IMR-90 (cell line): ENCODE measurements around the gene MTIF2. TPM values are rescaled to one million over a fixed set of nuclear protein-coding genes. Genes with fewer than 3 reads are reported as not detected.
"Not testable (repeated sequence)": the region's sequence is repeated elsewhere in the genome, so short reads cannot be mapped to it uniquely, and the experiment has no call there.

Experiments used
- ATAC-seq: fragments of 200-7000 bp; cut with Tn5 transposase; 2 replicates; pipeline ENCODE4 v1.9.1; 2020; ENCODE audit warnings: low read depth, mild to moderate bottlenecking, moderate library complexity
- BruUV-seq: library from RNA; stranded (reverse); fragments of 400-500 nt; replicated peaks from 2 replicates; lab custom pipeline; 2021; lab: Mats Ljungman, UMichigan
- CTCF ChIA-PET: fragments of 300-600 bp; formaldehyde crosslinking; extraction: SDS; loops from one replicate; lab custom pipeline; 2021; ENCODE audit warnings: antibody characterized with exemption; lab: Yijun Ruan, JAX
- POLR2A ChIA-PET: fragments of 300-600 bp; sonication (Branson Sonifier 250); formaldehyde crosslinking; loops from one replicate; lab custom pipeline; 2022; ENCODE audit warnings: antibody characterized with exemption; ENCODE audit not compliant: unreplicated experiment; lab: Charles Lee
- DNase-seq: peaks from one replicate; pipeline ENCODE4 v3.0.0; 2013
- H2AFZ ChIP-seq: replicated peaks from 2 replicates; pipeline ENCODE3; 2013; ENCODE audit warnings: low read length, mild to moderate bottlenecking; ENCODE audit not compliant: poor library complexity
- H2AK5ac ChIP-seq: 2 replicates; pipeline ENCODE4 v1.6.1; 2013; ENCODE audit warnings: low read depth, low read length, inconsistent platforms
- H2AK9ac ChIP-seq: replicated peaks from 2 replicates; pipeline ENCODE3; 2013; ENCODE audit warnings: mild to moderate bottlenecking, low read depth, low read length, moderate library complexity; ENCODE audit not compliant: poor library complexity
- H2BK120ac ChIP-seq: 2 replicates; pipeline ENCODE4 v1.6.1; 2013; ENCODE audit warnings: low read depth, low read length, inconsistent platforms
- H2BK15ac ChIP-seq: 3 replicates; pipeline ENCODE4 v1.6.1; 2013; ENCODE audit warnings: low read depth, low read length, inconsistent platforms
- H2BK20ac ChIP-seq: 2 replicates; pipeline ENCODE4 v1.6.1; 2013; ENCODE audit warnings: low read depth, mild to moderate bottlenecking, inconsistent platforms, low read length, moderate library complexity
- H2BK5ac ChIP-seq: 2 replicates; pipeline ENCODE4 v1.6.1; 2013; ENCODE audit warnings: mild to moderate bottlenecking, low read depth, low read length, inconsistent platforms; ENCODE audit not compliant: poor library complexity, severe bottlenecking
- H3K14ac ChIP-seq: replicated peaks from 2 replicates; pipeline ENCODE4 v1.6.1; 2013; ENCODE audit warnings: low read depth, low read length, inconsistent platforms
- H3K18ac ChIP-seq: 2 replicates; pipeline ENCODE4 v1.6.1; 2013; ENCODE audit warnings: low read depth, low read length, control low read depth
- H3K23ac ChIP-seq: 2 replicates; pipeline ENCODE4 v1.6.1; 2013; ENCODE audit warnings: low read depth, low read length, inconsistent platforms
- H3K27ac ChIP-seq: 2 replicates; pipeline ENCODE4 v1.5.1; 2013; ENCODE audit warnings: mild to moderate bottlenecking, control low read depth, low read length; ENCODE audit not compliant: insufficient read depth
- H3K27me3 ChIP-seq: 2 replicates; pipeline ENCODE4 v1.6.1; 2013; ENCODE audit warnings: low read length; ENCODE audit not compliant: control insufficient read depth, insufficient read depth
- H3K36me3 ChIP-seq: 2 replicates; pipeline ENCODE4 v1.6.1; 2013; ENCODE audit warnings: low read length, mixed read lengths; ENCODE audit not compliant: control insufficient read depth, insufficient read depth
- H3K4ac ChIP-seq: 2 replicates; pipeline ENCODE4 v1.6.1; 2013; ENCODE audit warnings: low read depth, low read length, inconsistent platforms
- H3K4me1 ChIP-seq: 2 replicates; pipeline ENCODE4 v1.6.1; 2013; ENCODE audit warnings: low read length, mixed read lengths; ENCODE audit not compliant: control insufficient read depth, insufficient read depth
- H3K4me2 ChIP-seq: 2 replicates; pipeline ENCODE4 v1.6.1; 2013; ENCODE audit warnings: low read depth, mild to moderate bottlenecking, control low read depth, low read length, moderate library complexity
- H3K4me3 ChIP-seq: 2 replicates; pipeline ENCODE4 v1.5.1; 2013; ENCODE audit warnings: low read depth, mild to moderate bottlenecking, control low read depth, low read length, moderate library complexity; ENCODE audit not compliant: insufficient read depth
- H3K56ac ChIP-seq: 2 replicates; pipeline ENCODE4 v1.6.1; 2013; ENCODE audit warnings: low read length, inconsistent platforms; ENCODE audit not compliant: insufficient read depth; ENCODE audit errors: extremely low read depth
- H3K79me1 ChIP-seq, 2 experiments: 2 replicates each; pipeline ENCODE4 v1.6.1; 2013; ENCODE audit warnings: low read length in 2 of 2, inconsistent platforms in 1 of 2, low read depth in 1 of 2
- H3K9ac ChIP-seq: 2 replicates; pipeline ENCODE4 v1.6.1; 2013; ENCODE audit warnings: low read depth, low read length, control low read depth
- H3K9me1 ChIP-seq: 2 replicates; pipeline ENCODE4 v1.6.1; 2013; ENCODE audit warnings: low read length, inconsistent platforms; ENCODE audit not compliant: insufficient read depth
- H3K9me3 ChIP-seq: 2 replicates; pipeline ENCODE4 v1.6.1; 2013; ENCODE audit warnings: low read length; ENCODE audit not compliant: control insufficient read depth, insufficient read depth
- H4K20me1 ChIP-seq: 2 replicates; pipeline ENCODE4 v1.6.1; 2013; ENCODE audit warnings: low read length, inconsistent platforms; ENCODE audit not compliant: insufficient read depth
- H4K5ac ChIP-seq: 2 replicates; pipeline ENCODE4 v1.6.1; 2013; ENCODE audit warnings: mild to moderate bottlenecking, low read depth, low read length, control low read depth
- H4K8ac ChIP-seq, 2 experiments: 2 replicates each; pipeline ENCODE4 v1.6.1; 2013; ENCODE audit warnings: low read depth in 2 of 2, low read length in 2 of 2, control low read depth in 1 of 2, inconsistent platforms in 1 of 2
- H4K91ac ChIP-seq: 2 replicates; pipeline ENCODE4 v1.6.1; 2013; ENCODE audit warnings: low read depth, low read length, inconsistent platforms; ENCODE audit not compliant: insufficient read depth
- FOS ChIP-seq: fragments of 150-350 bp; IDR thresholded peaks from 2 replicates; pipeline ENCODE4 v1.6.1; 2016; ENCODE audit warnings: low read depth, low read length
- MAZ ChIP-seq: IDR thresholded peaks from 2 replicates; pipeline ENCODE4 v1.6.1; 2012; ENCODE audit warnings: low read depth, mild to moderate bottlenecking, low read length, improper control_type of control experiment, moderate library complexity, borderline replicate concordance
- NFE2L2 ChIP-seq: fragments of 150-350 bp; IDR thresholded peaks from 2 replicates; pipeline ENCODE4 v1.6.1; 2016; ENCODE audit warnings: low read depth, mild to moderate bottlenecking, low read length
- POLR2A ChIP-seq: IDR thresholded peaks from 2 replicates; pipeline ENCODE4 v1.6.1; 2012; ENCODE audit warnings: mild to moderate bottlenecking, low read depth, low read length
- RFX5 ChIP-seq: IDR thresholded peaks from 2 replicates; pipeline ENCODE4 v1.8.0; 2012; ENCODE audit warnings: low read depth, mild to moderate bottlenecking, low read length, moderate library complexity
- WGBS, 2 experiments: methylation state at CpG; one replicate each; pipeline versions ENCODE4 v1.1.5 to v1.1.7; 2013; ENCODE audit warnings: missing lambda C conversion rate in 2 of 2; ENCODE audit not compliant: insufficient read length in 1 of 2; ENCODE audit errors: extremely low coverage in 2 of 2; 5-methylcytosine and 5-hydroxymethylcytosine counted together
- dilution Hi-C: fragments of 300-500 bp; cut with HindIII; formaldehyde crosslinking; loops from one replicate; pipeline ENCODE4 v1.14.3; 2018; ENCODE audit warnings: low sequenced_read_pairs; ENCODE audit not compliant: unreplicated experiment
- in situ Hi-C: fragments of 300-500 bp; cut with MboI; formaldehyde crosslinking; loops from 3 replicates; pipeline ENCODE4 v1.14.3; 2019; ENCODE audit warnings: low sequenced_read_pairs, inconsistent platforms, mixed read lengths
- intact Hi-C: fragments of 100-400 bp; cut with micrococcal nuclease; formaldehyde crosslinking; loops from 2 replicates; pipeline ENCODE4 v1.10.0; 2022
- polyA plus RNA-seq, 3 experiments: library from polyadenylated mRNA; depleted of rRNA; stranded (reverse); fragments of >200 nt; gene quantifications; 2 replicates each; pipeline ENCODE4 v1.2.3, GENCODE V29; 2012; ENCODE audit warnings: low replicate concordance in 1 of 3
- total RNA-seq: library from RNA; depleted of rRNA; stranded (reverse); fragments of >200 nt; gene quantifications from 2 replicates; pipeline ENCODE4 v1.2.3, GENCODE V29; 2012

MTIF2 gene
- total and polyA plus RNA-seq, 2 of the 4 experiments (the other 2 are of a cell fraction): 10.8 to 22.6 TPM

DNA sequence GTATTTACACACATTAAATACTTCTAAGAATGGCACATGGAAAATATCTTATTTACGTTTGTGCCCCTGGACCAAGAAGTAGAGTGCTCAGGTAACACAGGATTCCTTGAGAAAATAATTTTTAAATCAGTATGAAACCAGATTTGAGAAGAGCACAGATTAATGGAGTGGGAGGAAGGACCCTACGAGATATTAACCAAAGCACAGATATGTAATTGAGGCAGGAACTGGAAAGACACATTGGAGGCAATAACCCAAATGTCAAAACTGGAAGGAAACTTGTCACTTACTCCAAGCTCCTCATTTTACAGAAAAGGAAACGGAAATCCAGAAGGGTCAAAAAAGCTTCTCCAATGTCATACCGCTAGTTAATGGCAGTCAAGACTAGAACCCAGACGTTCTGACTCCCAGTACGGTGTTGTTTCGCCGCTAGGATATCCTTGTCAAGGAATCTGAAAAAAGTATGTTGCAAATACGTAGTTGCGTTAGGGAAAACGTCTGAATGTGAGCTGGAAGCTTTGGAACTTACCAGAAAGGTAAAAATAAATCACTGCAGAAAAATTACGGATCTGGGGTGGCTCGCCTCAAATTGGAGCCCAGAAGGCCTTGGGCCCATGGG lies 634 bp downstream of the MTIF2 start:
- Histone ChIP-seq H2AFZ (peak overlapping the region; percentile 97), H3K4ac (peak overlapping the region; percentile 94), H3K14ac (peak overlapping the region; percentile 98), H3K23ac (peak overlapping the region; percentile 73; the same call in 1 of the 2 replicates), H4K91ac (peak overlapping the region; percentile 77), H2BK120ac (no peak overlapping the region), H3K9ac (peak overlapping the region; percentile 97), H2AK9ac (no peak overlapping the region), H3K27ac (peak overlapping the region; percentile 85), H4K8ac (peak overlapping the region; percentile 96 to 98), H3K4me1 (no peaks in the 10 kb centered on the region; the same call in 1 of the 2 replicates), H3K36me3 (peaks cover 6% of the 10 kb centered on the region), H2BK5ac (peak overlapping the region; percentile 80), H2BK20ac (no peak overlapping the region), H3K56ac (peak overlapping the region; percentile 91), H2BK15ac (no peak overlapping the region), H3K9me1 (no peaks in the 10 kb centered on the region), H4K5ac (peak overlapping the region; percentile 96), H3K79me1 (peaks cover 8 to 14% of the 10 kb centered on the region in 2 experiments; a peak in 2 of 4 replicates), H3K9me3 (no peaks in the 10 kb centered on the region), H4K20me1 (no peaks in the 10 kb centered on the region), H3K18ac (no peak overlapping the region), H3K4me3 (peak overlapping the region; percentile 74), H3K4me2 (peak overlapping the region; percentile 96), H2AK5ac (peak overlapping the region; percentile 81), H3K27me3 (no peaks in the 10 kb centered on the region)
- intact Hi-C loops (no loop called here), in situ Hi-C loops (no loop called here), dilution Hi-C loops (no loop called here)
- POLR2A ChIA-PET: no interaction called here
- no peak for ATAC-seq
- TSS peak; percentile 89 for BruUV-seq
- no peak for DNase-seq
- no peak for TF ChIP-seq MAZ
- TF ChIP-seq RFX5: no peak
- no peak for TF ChIP-seq NFE2L2
- no peak for TF ChIP-seq FOS
- TF ChIP-seq POLR2A: no peak
- 13% methylated on average over 11 of the region's 13 CpGs; no CpG with 5 or more reads in 1 of the 2 experiments for WGBS, 2 experiments
- CTCF ChIA-PET: no interaction called here

- DNase-seq: not testable (repeated sequence)
- H3K36me3 ChIP-seq: peaks cover 21% of the 10 kb centered on the region
- WGBS, 2 experiments: no CpG with 5 or more reads among the region's 3 CpGs
These were observed 9.4 kb downstream of the MTIF2 start for GRCh38 chr2:55259586-55259985.

More at GRCh38 chr2:55259586-55259985, 9.4 kb downstream of the MTIF2 start:
- H3K4me2 ChIP-seq, H3K18ac ChIP-seq, H3K56ac ChIP-seq, in situ Hi-C loops, H2BK5ac ChIP-seq, H3K23ac ChIP-seq, H3K4ac ChIP-seq, H2AK9ac ChIP-seq, dilution Hi-C loops, H3K9me1 ChIP-seq, H3K4me1 ChIP-seq, intact Hi-C loops, H2BK20ac ChIP-seq, H3K9me3 ChIP-seq, H3K14ac ChIP-seq, H2BK120ac ChIP-seq, H4K20me1 ChIP-seq, H3K79me1 ChIP-seq, ATAC-seq, H4K8ac ChIP-seq, H3K9ac ChIP-seq, H3K27me3 ChIP-seq, H2AFZ ChIP-seq, CTCF ChIA-PET, POLR2A ChIA-PET, H4K5ac ChIP-seq, BruUV-seq, H2AK5ac ChIP-seq, H4K91ac ChIP-seq, H2BK15ac ChIP-seq, H3K27ac ChIP-seq, H3K4me3 ChIP-seq: not testable (repeated sequence)
